Superior temporal gyrus (tissue), 1 donor: ENCODE results near the gene ABCC9.

Experiments used
- DNase-seq: peaks from one replicate; pipeline ENCODE4 v3.0.0-alpha.2; 2016; ENCODE audit errors: extremely low spot score

Gene ABCC9

GRCh38 chr12:21774358-21775132, 166.7 kb downstream of the ABCC9 start, which contains the start of gene KCNJ8:
Gene KCNJ8 (minus strand): TSS chr12:21774706. CDS start chr12:21773616, 1,090 bp downstream.
- DNase-seq: no peak

GRCh38 chr12:21773806-21774205, 167.4 kb downstream of the ABCC9 start:
- no peak for DNase-seq

- no peak for DNase-seq
These were observed 167.9 kb downstream of the ABCC9 start for GRCh38 chr12:21773263-21773741.

DNA sequence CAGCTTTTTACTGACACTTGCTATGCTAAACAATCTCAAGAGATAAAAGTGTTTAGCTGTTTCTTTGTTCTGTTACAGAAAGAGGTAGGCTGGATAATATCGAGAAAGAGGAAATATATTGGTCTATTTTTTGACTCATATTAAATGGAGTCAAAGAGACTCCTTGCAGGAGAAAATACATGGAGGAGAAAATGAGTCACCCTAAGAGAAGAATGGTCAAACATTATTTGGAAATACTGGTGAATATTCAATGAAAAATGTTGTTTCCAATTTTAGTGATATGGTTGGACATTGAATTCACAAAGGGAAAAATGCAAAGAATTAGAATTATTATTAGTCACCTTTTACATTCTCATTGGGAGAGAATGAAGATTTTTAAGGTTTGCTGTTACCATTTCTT, 169.9 kb downstream of the ABCC9 start:
- no peak for DNase-seq

- no peak for DNase-seq
These were observed 171.9 kb downstream of the ABCC9 start for GRCh38 chr12:21769307-21769706.

DNA sequence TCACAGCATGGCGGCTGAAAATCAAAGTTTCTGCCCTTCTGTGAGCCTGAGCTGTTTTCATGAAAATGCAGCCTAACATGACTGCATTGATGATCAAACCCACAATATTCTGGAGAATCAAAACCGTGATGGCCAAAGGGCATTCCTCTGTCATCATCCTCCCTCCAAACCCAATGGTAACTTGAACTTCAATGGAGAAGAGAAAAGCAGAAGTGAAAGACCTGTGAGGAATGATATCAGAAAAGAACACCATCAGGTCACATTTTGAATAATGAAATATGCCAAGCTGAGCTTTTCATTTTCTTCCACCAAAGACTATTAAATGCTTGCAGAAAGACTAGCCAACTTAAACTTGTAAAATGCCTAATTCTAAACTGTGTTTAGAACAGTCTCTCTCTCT, 174.8 kb downstream of the ABCC9 start:
- DNase-seq: no peak

DNA sequence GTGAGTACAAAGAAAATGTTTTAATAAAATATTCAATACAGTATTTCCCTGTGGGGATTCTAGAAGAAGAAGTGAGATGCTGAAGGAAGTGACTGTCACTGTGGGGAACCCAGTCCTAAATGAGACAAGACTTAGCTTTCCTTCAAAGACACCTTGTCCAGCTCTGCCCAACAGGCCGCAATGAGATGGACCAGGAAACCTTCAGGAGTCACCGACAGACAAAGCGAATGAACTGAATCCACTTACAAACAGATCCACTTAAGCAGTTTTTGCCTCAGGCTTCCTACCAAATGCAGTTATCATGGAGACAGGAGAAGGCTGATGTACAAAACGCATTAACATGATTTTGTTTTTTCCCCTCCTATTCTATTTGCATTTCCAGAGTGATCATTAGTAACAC, 176.3 kb downstream of the ABCC9 start:
- no peak for DNase-seq

GRCh38 chr12:21764065-21764464, 177.2 kb downstream of the ABCC9 start:
- no peak for DNase-seq

- no peak for DNase-seq
These were observed 177.7 kb downstream of the ABCC9 start for GRCh38 chr12:21763531-21763930.

DNA sequence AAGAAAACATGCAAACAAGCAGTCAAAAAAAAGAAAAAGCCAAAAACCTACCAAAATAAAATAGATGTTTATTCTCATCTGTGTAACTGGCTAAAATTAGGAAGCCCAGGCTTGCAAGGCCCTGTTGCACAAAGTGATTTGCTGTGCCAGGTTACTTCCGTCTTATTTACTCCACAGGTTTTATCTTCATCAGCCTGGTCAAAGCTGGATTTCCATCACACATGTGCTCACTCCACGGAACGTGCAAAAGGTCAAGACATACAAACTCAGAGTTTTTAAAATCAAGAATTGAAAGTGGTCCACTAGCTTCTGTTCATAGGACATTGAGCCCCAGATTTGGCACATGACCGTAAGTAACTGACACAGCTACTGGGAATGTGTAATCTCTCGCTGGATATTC, 181.5 kb downstream of the ABCC9 start:
- no peak for DNase-seq

GRCh38 chr12:21757735-21758134, 183.5 kb downstream of the ABCC9 start:
- no peak for DNase-seq

DNA sequence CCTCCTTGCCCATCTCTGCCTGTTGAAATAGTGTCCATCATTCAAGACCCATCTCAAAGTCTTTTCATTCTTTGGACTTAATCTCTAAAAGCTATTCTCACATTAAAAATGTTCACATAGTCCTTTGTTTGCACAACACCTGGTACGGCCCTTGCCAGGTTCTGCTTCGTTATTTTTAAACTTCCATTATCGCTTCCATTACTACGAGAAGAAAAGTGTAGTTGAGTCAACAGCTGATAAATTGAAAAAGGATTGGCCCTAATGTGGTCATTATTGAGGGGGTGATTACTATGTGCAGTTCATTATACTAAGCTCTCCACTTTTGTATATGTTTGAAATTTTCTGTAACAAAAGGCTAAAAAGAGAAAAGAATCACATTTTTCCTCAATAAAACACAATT, 184.5 kb downstream of the ABCC9 start:
- no peak for DNase-seq

DNA sequence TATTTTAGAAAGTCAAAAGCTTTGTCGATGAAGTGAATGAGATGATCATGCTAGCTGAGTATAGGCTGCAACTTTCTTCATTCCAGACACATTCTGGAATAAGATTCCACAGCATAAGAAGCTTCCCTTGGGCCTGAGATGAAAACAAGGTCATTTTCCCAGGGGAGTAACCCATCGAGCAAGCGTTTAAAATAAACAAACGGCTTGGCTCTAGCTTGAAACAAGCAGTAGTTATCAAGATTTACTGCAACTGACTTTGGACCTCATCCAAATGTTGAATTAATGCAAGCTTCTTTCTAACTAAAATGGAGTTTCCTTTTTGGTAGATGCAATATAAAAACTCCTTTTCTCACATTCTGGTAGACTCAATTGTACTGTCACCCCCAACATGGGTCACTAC, 189.7 kb downstream of the ABCC9 start:
- no peak for DNase-seq
